UCSD-AML1 (cell line): ENCODE data around the gene TCP10L.

Experiments
- DNase-seq: peaks from one replicate; lab custom pipeline; 2025; ENCODE audit not compliant: unreplicated experiment; lab: John Stamatoyannopoulos, UW

TCP10L gene

DNA sequence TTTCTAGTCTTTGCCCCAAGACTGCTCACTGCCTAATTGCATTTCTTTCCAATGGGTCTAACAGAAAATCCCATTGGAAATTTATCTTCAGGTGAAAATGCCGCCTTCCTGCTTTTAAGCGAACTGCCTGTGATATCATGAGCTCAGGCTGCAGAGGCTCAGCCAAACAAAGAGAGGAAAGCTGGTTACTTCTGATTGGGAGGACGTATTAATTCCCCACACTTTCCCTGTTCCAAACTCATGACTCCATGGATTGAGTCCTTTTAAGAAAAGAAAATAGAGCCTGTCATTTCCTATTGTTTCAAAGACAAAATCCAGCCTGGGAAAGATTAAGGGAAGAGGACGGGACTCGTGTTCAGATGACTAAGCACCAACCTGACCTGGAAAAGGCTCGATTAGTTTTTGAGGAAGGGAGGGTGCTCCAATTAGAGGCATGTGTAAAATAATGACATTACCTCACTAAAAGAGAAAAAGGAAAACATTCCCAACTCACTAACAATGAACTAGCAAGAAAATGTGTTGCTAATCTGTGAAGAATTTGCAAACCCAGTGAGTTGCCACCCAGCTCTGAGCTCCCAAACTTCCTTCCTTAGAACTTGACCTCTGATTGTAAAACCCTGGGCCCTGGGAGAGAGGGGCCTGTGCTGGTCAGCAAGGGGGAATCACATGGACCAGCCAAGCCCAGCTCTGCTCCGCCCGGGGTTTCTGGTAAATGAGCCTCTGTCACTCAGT is 61.2 kb downstream of the TCP10L start:
- DNase-seq = no peak
